ENCODE measurements around the gene VWA1. TPM values are rescaled to one million over a fixed set of nuclear protein-coding genes. Genes with fewer than 3 reads are reported as not detected.

Gene VWA1
- total RNA-seq, 1 experiment from 2014 or later = 858 TPM

DNA sequence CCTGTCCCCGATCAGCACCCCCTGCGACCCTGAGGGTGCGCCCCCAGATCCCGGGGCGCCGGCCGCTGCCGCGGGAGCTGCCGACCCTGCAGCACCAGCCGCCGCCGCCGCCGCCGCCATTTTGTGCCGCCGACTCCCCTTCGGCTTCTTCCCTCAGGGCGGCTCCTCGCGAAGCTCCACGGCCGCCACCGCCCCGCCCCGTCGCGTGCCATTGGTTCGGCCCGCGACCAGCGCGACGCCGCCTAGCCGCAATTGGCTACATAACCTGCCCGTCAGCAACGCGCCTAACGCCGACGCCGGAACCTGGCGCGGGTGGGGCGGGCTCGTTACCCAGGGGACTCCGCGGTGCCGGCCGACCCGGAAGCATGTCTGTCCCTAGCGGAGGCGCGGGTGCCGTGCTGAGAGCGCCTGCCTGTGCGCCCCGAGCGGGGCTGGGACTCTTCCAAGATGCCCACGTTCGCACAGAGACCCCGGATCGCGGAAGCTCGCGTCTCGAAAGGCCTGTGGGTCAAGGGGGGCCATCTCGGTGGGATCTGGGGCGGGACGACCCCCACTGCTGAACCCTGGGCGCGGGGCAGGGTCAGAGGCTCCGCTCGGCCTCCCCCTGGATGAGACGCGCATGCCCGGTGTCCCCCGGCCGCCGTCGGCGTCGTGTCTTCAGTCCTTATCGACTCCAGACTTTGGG lies 36.2 kb upstream of the VWA1 start, which contains the start of gene CCNL2:
Gene CCNL2, minus strand, starts transcription at position 149 of the 685 bp plus-strand sequence. Its CDS starts 29 bp downstream, at position 120.
- Histone ChIP-seq H3K27me3 (ENCODE audit: control insufficient read depth, insufficient read depth, low read length) (no peaks in the 10 kb centered on the region), H3K27ac (ENCODE audit: low read length) (peak within 1 kb of the TSS; percentile 98), H3K4me1 (ENCODE audit: control insufficient read depth, insufficient read depth, low read length) (peaks cover 47% of the 10 kb centered on the region), H3K36me3 (ENCODE audit: control insufficient read depth, insufficient read depth, low read length) (peaks cover 7% of the 10 kb centered on the region), H3K4me3 (ENCODE audit: low read depth in 2 of 2, low read length in 2 of 2) (peak within 1 kb of the TSS; percentile 93 to 100), H3K9me3 (ENCODE audit: control insufficient read depth, insufficient read depth, low read depth, low read length) (no peaks in the 10 kb centered on the region)
- DNase-seq (ENCODE audit: low read depth, low spot score) (peak; percentile 82), ATAC-seq (peak; percentile 89)
- in situ Hi-C loops (cut with HindIII; ENCODE audit: low pct_unique_long_range_greater_than_20kb, low sequenced_read_pairs) (no loop called here), intact Hi-C loops (cut with micrococcal nuclease; ENCODE audit: unreplicated experiment) (no loop called here)
- ChIA-PET CTCF (interaction anchor here (0.6 to 0.9 kb wide), 2 partner anchors 32 to 76 kb away, joined by 4 read pairs; no protein-coding TSS in a partner anchor), POLR2A (interaction anchor here (0.6 to 0.9 kb wide), 3 partner anchors 15 to 94 kb away, joined by 3 to 6 read pairs (median 3); partner anchors contain the start of gene AURKAIP1)
- TF ChIP-seq, protein P1, sequence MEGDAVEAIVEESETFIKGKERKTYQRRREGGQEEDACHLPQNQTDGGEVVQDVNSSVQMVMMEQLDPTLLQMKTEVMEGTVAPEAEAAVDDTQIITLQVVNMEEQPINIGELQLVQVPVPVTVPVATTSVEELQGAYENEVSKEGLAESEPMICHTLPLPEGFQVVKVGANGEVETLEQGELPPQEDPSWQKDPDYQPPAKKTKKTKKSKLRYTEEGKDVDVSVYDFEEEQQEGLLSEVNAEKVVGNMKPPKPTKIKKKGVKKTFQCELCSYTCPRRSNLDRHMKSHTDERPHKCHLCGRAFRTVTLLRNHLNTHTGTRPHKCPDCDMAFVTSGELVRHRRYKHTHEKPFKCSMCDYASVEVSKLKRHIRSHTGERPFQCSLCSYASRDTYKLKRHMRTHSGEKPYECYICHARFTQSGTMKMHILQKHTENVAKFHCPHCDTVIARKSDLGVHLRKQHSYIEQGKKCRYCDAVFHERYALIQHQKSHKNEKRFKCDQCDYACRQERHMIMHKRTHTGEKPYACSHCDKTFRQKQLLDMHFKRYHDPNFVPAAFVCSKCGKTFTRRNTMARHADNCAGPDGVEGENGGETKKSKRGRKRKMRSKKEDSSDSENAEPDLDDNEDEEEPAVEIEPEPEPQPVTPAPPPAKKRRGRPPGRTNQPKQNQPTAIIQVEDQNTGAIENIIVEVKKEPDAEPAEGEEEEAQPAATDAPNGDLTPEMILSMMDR (IDR thresholded peaks at IDR 0.05) = no peak
- peak; percentile 76 for TF ChIP-seq POLR2AphosphoS5 (IDR thresholded peaks at IDR 0.05; ENCODE audit: low read depth, low read length)
- no TSS peak for BruUV-seq (replicated peaks)

GRCh38 chr1:1399872-1400575 lies 35.5 kb upstream of the VWA1 start:
- Histone ChIP-seq H3K27ac (ENCODE audit: low read length) (peak overlapping the region; percentile 98), H3K27me3 (ENCODE audit: control insufficient read depth, insufficient read depth, low read length) (no peaks in the 10 kb centered on the region), H3K4me1 (ENCODE audit: control insufficient read depth, insufficient read depth, low read length) (peaks cover 47% of the 10 kb centered on the region), H3K36me3 (ENCODE audit: control insufficient read depth, insufficient read depth, low read length) (peaks cover 7% of the 10 kb centered on the region), H3K4me3 (ENCODE audit: low read depth in 2 of 2, low read length in 2 of 2) (peak overlapping the region; percentile 93 to 94), H3K9me3 (ENCODE audit: control insufficient read depth, insufficient read depth, low read depth, low read length) (no peaks in the 10 kb centered on the region)
- intact Hi-C loops (cut with micrococcal nuclease; ENCODE audit: unreplicated experiment) (loop anchor here (5.0 kb wide), 1 partner anchor 37 kb away; the partner anchor contains the start of gene VWA1), in situ Hi-C loops (cut with HindIII; ENCODE audit: low pct_unique_long_range_greater_than_20kb, low sequenced_read_pairs) (no loop called here)
- peak; percentile 28 for TF ChIP-seq POLR2AphosphoS5 (IDR thresholded peaks at IDR 0.05; ENCODE audit: low read depth, low read length)
- TF ChIP-seq, protein P1 (IDR thresholded peaks at IDR 0.05) = no peak
- ChIA-PET POLR2A (interaction anchor here (0.6 kb wide), 1 partner anchor 103 kb away, joined by 5 read pairs; no protein-coding TSS in a partner anchor), CTCF (no interaction called here)
- no TSS peak for BruUV-seq (replicated peaks)
- no peak for DNase-seq (ENCODE audit: low read depth, low spot score)
- peak; percentile 0 for ATAC-seq

DNA sequence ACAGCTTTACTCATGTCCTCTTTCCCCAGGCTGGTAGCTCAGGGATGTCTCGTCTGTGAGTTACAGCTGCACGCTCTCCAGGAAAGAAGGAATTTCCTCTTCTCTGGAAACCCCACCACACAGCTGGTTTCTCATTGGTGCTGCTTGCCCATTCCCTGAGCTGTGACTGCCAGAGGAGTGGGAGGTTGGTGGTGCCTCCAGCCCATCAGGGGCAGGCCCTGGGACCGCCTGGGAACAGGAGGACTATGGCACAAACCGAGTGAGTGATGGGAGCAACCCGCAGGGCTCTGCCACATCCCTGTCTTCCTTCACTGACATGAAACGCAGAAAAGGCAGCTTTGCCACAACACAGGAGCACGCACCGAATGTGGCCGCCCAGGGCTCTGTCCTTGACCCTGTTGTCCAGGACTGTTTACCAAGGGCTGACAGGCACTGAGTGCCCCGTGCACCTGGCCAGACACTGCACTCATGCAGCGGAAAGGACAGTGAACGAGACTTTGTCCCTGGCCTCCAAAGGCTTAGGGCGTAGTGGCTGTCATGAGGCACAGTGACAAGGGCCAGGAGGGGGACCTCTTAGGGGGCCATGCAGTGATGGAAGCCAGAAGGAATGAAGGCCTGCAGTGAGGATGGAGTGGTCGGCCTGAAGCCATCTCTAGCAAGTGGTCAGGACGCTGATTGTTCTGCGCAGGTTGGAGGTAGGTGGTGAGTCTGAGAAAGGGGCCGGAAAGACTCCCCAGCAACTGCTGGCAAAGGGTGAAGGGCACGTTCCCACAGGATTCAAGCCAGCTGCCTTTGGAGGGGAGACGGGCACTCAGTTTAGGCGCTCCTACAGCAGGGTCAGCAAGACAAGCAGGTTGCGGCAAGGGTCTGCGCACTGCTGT lies 34.7 kb upstream of the VWA1 start:
- intact Hi-C loops (cut with micrococcal nuclease; ENCODE audit: unreplicated experiment) = loop anchor here (5.0 kb wide), 1 partner anchor 36 kb away; the partner anchor contains the start of gene VWA1
- Histone ChIP-seq H3K27me3 (ENCODE audit: control insufficient read depth, insufficient read depth, low read length) (no peaks in the 10 kb centered on the region), H3K27ac (ENCODE audit: low read length) (peak overlapping the region; percentile 98), H3K4me3 (ENCODE audit: low read depth in 2 of 2, low read length in 2 of 2) (peak overlapping the region; percentile 93 to 94), H3K9me3 (ENCODE audit: control insufficient read depth, insufficient read depth, low read depth, low read length) (no peaks in the 10 kb centered on the region), H3K4me1 (ENCODE audit: control insufficient read depth, insufficient read depth, low read length) (peaks cover 54% of the 10 kb centered on the region), H3K36me3 (ENCODE audit: control insufficient read depth, insufficient read depth, low read length) (peaks cover 13% of the 10 kb centered on the region)
- in situ Hi-C loops (cut with HindIII; ENCODE audit: low pct_unique_long_range_greater_than_20kb, low sequenced_read_pairs) = no loop called here
- no peak for DNase-seq (ENCODE audit: low read depth, low spot score)
- ChIA-PET POLR2A (interaction anchor here (0.6 kb wide), 1 partner anchor 102 kb away, joined by 5 read pairs; no protein-coding TSS in a partner anchor), CTCF (no interaction called here)
- no peak for TF ChIP-seq TCF7L2 (IDR thresholded peaks at IDR 0.05; ENCODE audit: low read depth, low read length)
- TF ChIP-seq, protein P2, sequence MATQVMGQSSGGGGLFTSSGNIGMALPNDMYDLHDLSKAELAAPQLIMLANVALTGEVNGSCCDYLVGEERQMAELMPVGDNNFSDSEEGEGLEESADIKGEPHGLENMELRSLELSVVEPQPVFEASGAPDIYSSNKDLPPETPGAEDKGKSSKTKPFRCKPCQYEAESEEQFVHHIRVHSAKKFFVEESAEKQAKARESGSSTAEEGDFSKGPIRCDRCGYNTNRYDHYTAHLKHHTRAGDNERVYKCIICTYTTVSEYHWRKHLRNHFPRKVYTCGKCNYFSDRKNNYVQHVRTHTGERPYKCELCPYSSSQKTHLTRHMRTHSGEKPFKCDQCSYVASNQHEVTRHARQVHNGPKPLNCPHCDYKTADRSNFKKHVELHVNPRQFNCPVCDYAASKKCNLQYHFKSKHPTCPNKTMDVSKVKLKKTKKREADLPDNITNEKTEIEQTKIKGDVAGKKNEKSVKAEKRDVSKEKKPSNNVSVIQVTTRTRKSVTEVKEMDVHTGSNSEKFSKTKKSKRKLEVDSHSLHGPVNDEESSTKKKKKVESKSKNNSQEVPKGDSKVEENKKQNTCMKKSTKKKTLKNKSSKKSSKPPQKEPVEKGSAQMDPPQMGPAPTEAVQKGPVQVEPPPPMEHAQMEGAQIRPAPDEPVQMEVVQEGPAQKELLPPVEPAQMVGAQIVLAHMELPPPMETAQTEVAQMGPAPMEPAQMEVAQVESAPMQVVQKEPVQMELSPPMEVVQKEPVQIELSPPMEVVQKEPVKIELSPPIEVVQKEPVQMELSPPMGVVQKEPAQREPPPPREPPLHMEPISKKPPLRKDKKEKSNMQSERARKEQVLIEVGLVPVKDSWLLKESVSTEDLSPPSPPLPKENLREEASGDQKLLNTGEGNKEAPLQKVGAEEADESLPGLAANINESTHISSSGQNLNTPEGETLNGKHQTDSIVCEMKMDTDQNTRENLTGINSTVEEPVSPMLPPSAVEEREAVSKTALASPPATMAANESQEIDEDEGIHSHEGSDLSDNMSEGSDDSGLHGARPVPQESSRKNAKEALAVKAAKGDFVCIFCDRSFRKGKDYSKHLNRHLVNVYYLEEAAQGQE (IDR thresholded peaks at IDR 0.05; ENCODE audit: insufficient read depth in 1 of 2, low read depth in 2 of 2, low read length in 1 of 2) = peak in 1 of 2 experiments; percentile 40; a peak in 1 of 4 replicates
- no peak for TF ChIP-seq SIN3A (IDR thresholded peaks at IDR 0.05; ENCODE audit: borderline replicate concordance, insufficient read depth, low read depth, low read length)
- TF ChIP-seq POLR2AphosphoS5 (IDR thresholded peaks at IDR 0.05; ENCODE audit: low read depth, low read length) = peak; percentile 62
- TF ChIP-seq, protein P1 (IDR thresholded peaks at IDR 0.05) = no peak
- TSS peak; percentile 93 for BruUV-seq (replicated peaks)
- ATAC-seq = peak; percentile 3
